RWPE1 (cell line): ENCODE measurements around the gene SGTA.

Source experiments
- CTCF ChIA-PET: fragments of 350-600 bp; sonication (Branson Sonifier 250); formaldehyde crosslinking; extraction: SDS; loops from one replicate; lab custom pipeline; 2021; lab: Yijun Ruan, JAX
- POLR2A ChIA-PET: fragments of 400-600 bp; formaldehyde crosslinking; extraction: SDS; loops from one replicate; lab custom pipeline; 2020; ENCODE audit warnings: antibody characterized with exemption; ENCODE audit not compliant: low non-redundant PET; lab: Yijun Ruan, JAX
- DNase-seq: peaks from one replicate; pipeline ENCODE4 v3.0.0; 2012; ENCODE audit warnings: low spot score
- H3K27ac ChIP-seq: fragments of 450-650 bp; 2 replicates; pipeline ENCODE4 v1.5.1; 2017
- CTCF ChIP-seq: fragments of 450-650 bp; conservative IDR thresholded peaks from 2 replicates; pipeline ENCODE4 v1.5.1; 2017; ENCODE audit warnings: low read depth, mild to moderate bottlenecking

The SGTA gene

GRCh38 chr19:2721570-2722540, 61.2 kb downstream of the SGTA start:
- ChIA-PET POLR2A (no interaction called here), CTCF (interaction anchor here (0.6 to 1.7 kb wide), 2 partner anchors 22 to 74 kb away, joined by 4 to 10 read pairs; no protein-coding TSS in a partner anchor)
- no peak overlapping the region for H3K27ac ChIP-seq

GRCh38 chr19:2720777-2721569, 62.1 kb downstream of the SGTA start, which contains the start of gene DIRAS1:
Gene DIRAS1, minus strand, starts transcription at chr19:2721372. Its CDS starts 3,566 bp downstream, at chr19:2717806.
- POLR2A ChIA-PET: interaction anchor here (0.5 kb wide), 1 partner anchor 19 kb away, joined by 4 read pairs; the partner anchor contains the start of gene SLC39A3
- no peak within 1 kb of the TSS for H3K27ac ChIP-seq

More at GRCh38 chr19:2721570-2722540, 61.2 kb downstream of the SGTA start:
- TF ChIP-seq CTCF: no peak
- no peak for DNase-seq

GRCh38 chr19:2719920-2720776, 62.9 kb downstream of the SGTA start:
- ChIA-PET CTCF (interaction anchor here (0.5 kb wide), 1 partner anchor 50 kb away, joined by 3 read pairs; no protein-coding TSS in a partner anchor), POLR2A (interaction anchor here (0.5 kb wide), 1 partner anchor 19 kb away, joined by 4 read pairs; the partner anchor contains the start of gene SLC39A3)
- TF ChIP-seq CTCF: no peak
- H3K27ac ChIP-seq: no peak overlapping the region
- no peak for DNase-seq

More at GRCh38 chr19:2720777-2721569, 62.1 kb downstream of the SGTA start, which contains the start of gene DIRAS1:
- CTCF ChIA-PET: no interaction called here
- no peak for DNase-seq
- no peak for TF ChIP-seq CTCF

- H3K27ac ChIP-seq: no peak overlapping the region
- CTCF ChIA-PET: interaction anchor here (0.5 kb wide), 1 partner anchor 51 kb away, joined by 3 read pairs; no protein-coding TSS in a partner anchor
- no peak for DNase-seq
- POLR2A ChIA-PET: no interaction called here
- TF ChIP-seq CTCF: no peak
Observed at GRCh38 chr19:2719232-2719735, 63.8 kb downstream of the SGTA start.

GRCh38 chr19:2717638-2718541, 65.2 kb downstream of the SGTA start:
- ChIA-PET POLR2A (no interaction called here), CTCF (interaction anchor here (0.6 to 1.8 kb wide), 2 partner anchors 69 to 951 kb away, joined by 3 to 5 read pairs; no protein-coding TSS in a partner anchor)
- no peak overlapping the region for H3K27ac ChIP-seq
- no peak for TF ChIP-seq CTCF
- no peak for DNase-seq
